Activated CD8-positive, alpha-beta memory T cell treated with anti-CD3 and anti-CD28 coated beads for 36 hours (primary cell): ENCODE data around the gene KRR1. TPM values are rescaled to one million over a fixed set of nuclear protein-coding genes. Genes with fewer than 3 reads are reported as not detected.
"Not testable (repeated sequence)": the region's sequence is repeated elsewhere in the genome, so short reads cannot be mapped to it uniquely, and the experiment has no call there.

Source experiments
- CTCF ChIA-PET: fragments of 350-600 bp; sonication (Branson Sonifier 250); formaldehyde crosslinking; loops from one replicate; lab custom pipeline; 2021; ENCODE audit warnings: antibody characterized with exemption; lab: Charles Lee
- POLR2A ChIA-PET: fragments of 350-600 bp; sonication (Branson Sonifier 250); formaldehyde crosslinking; loops from one replicate; lab custom pipeline; 2021; ENCODE audit warnings: antibody characterized with exemption; lab: Charles Lee
- total RNA-seq, 2 experiments: library from RNA; stranded (reverse); gene quantifications; one replicate each; pipeline ENCODE4 v1.2.3, GENCODE V29; 2021

KRR1 gene
- total RNA-seq, 2 experiments from 2014 or later, result 145 to 157 TPM

GRCh38 chr12:75528692-75529091, 17.3 kb upstream of the KRR1 start:
- POLR2A ChIA-PET, result no interaction called here
- CTCF ChIA-PET, result interaction anchor here (1.6 kb wide), 1 partner anchor 508 kb away, joined by 8 read pairs; no protein-coding TSS in a partner anchor

GRCh38 chr12:75528272-75528671, 16.9 kb upstream of the KRR1 start:
- CTCF ChIA-PET, result interaction anchor here (1.6 kb wide), 1 partner anchor 509 kb away, joined by 8 read pairs; no protein-coding TSS in a partner anchor
- POLR2A ChIA-PET, result no interaction called here

GRCh38 chr12:75526655-75527511, 15.5 kb upstream of the KRR1 start:
- CTCF ChIA-PET, result interaction anchor here (0.6 to 1.6 kb wide), 7 partner anchors 8 to 821 kb away, joined by 3 to 10 read pairs (median 3); partner anchors contain the start of gene PHLDA1

GRCh38 chr12:75525263-75525662, 13.9 kb upstream of the KRR1 start:
- CTCF ChIA-PET, result no interaction called here

More at GRCh38 chr12:75526655-75527511, 15.5 kb upstream of the KRR1 start:
- POLR2A ChIA-PET, result no interaction called here

GRCh38 chr12:75522124-75522523, 10.7 kb upstream of the KRR1 start:
- CTCF ChIA-PET, POLR2A ChIA-PET: not testable (repeated sequence)

More at GRCh38 chr12:75525263-75525662, 13.9 kb upstream of the KRR1 start:
- POLR2A ChIA-PET, result no interaction called here

- POLR2A ChIA-PET, CTCF ChIA-PET: not testable (repeated sequence)
Measured at GRCh38 chr12:75521224-75521623, 9.8 kb upstream of the KRR1 start.

- POLR2A ChIA-PET, result interaction anchor here (0.6 to 0.7 kb wide), 2 partner anchors 12 to 644 kb away, joined by 5 to 9 read pairs; no protein-coding TSS in a partner anchor
- CTCF ChIA-PET, result no interaction called here
Measured at GRCh38 chr12:75509621-75510020, 1.8 kb downstream of the KRR1 start.

- ChIA-PET CTCF (interaction anchor here (1.2 to 1.6 kb wide), 2 partner anchors 71 to 523 kb away, joined by 3 to 4 read pairs; partner anchors contain the start of gene PHLDA1), POLR2A (no interaction called here)
Measured at GRCh38 chr12:75508159-75508558, 3.2 kb downstream of the KRR1 start.

GRCh38 chr12:75507086-75507485, 4.3 kb downstream of the KRR1 start:
- ChIA-PET POLR2A (interaction anchor here (0.6 kb wide), 1 partner anchor 15 kb away, joined by 4 read pairs; no protein-coding TSS in a partner anchor), CTCF (interaction anchor here (1.2 to 1.6 kb wide), 2 partner anchors 70 to 524 kb away, joined by 3 to 4 read pairs; partner anchors contain the start of gene PHLDA1)

GRCh38 chr12:75505706-75506312, 5.6 kb downstream of the KRR1 start:
- ChIA-PET CTCF (interaction anchor here (1.5 kb wide), 1 partner anchor 21 kb away, joined by 8 read pairs; no protein-coding TSS in a partner anchor), POLR2A (no interaction called here)

- POLR2A ChIA-PET, result no interaction called here
- CTCF ChIA-PET, result no interaction called here
Measured at GRCh38 chr12:75503866-75504265, 7.5 kb downstream of the KRR1 start.

GRCh38 chr12:75503459-75503858, 8.0 kb downstream of the KRR1 start:
- CTCF ChIA-PET, result no interaction called here
- POLR2A ChIA-PET, result no interaction called here

GRCh38 chr12:75491169-75491568, 20.2 kb downstream of the KRR1 start:
- ChIA-PET POLR2A (interaction anchor here (0.6 kb wide), 1 partner anchor 1491 kb away, joined by 6 read pairs; no protein-coding TSS in a partner anchor), CTCF (no interaction called here)

- ChIA-PET POLR2A (no interaction called here), CTCF (no interaction called here)
Measured at GRCh38 chr12:75489613-75490210, 21.7 kb downstream of the KRR1 start.

- ChIA-PET POLR2A (no interaction called here), CTCF (interaction anchor here (0.6 kb wide), 1 partner anchor 63 kb away, joined by 3 read pairs; no protein-coding TSS in a partner anchor)
Measured at GRCh38 chr12:75489187-75489586, 22.2 kb downstream of the KRR1 start.

- ChIA-PET CTCF (interaction anchor here (0.6 to 0.7 kb wide), 2 partner anchors 63 to 97 kb away, joined by 3 to 4 read pairs; partner anchors contain the start of gene GLIPR1L2), POLR2A (interaction anchor here (0.5 kb wide), 1 partner anchor 19 kb away, joined by 3 read pairs; no protein-coding TSS in a partner anchor)
Measured at GRCh38 chr12:75488553-75488952, 22.9 kb downstream of the KRR1 start.

GRCh38 chr12:75487308-75487707, 24.1 kb downstream of the KRR1 start:
- ChIA-PET CTCF (no interaction called here), POLR2A (no interaction called here)

- POLR2A ChIA-PET, result not testable (repeated sequence)
- CTCF ChIA-PET, result interaction anchor here (0.6 to 2.9 kb wide), 5 partner anchors 21 to 1073 kb away, joined by 3 to 8 read pairs (median 5); partner anchors contain the start of genes GLIPR1L1 and KRR1
Measured at GRCh38 chr12:75484450-75484849, 27.0 kb downstream of the KRR1 start.

- POLR2A ChIA-PET, result no interaction called here
Measured at GRCh38 chr12:75483431-75483830, 28.0 kb downstream of the KRR1 start.

More at GRCh38 chr12:75483431-75483830, 28.0 kb downstream of the KRR1 start:
- CTCF ChIA-PET, result interaction anchor here (0.6 to 2.9 kb wide), 5 partner anchors 22 to 159 kb away, joined by 4 to 8 read pairs (median 6); partner anchors contain the start of genes GLIPR1L1, GLIPR1L2 and KRR1
